ENCODE data around the gene HDAC4. TPM values are rescaled to one million over a fixed set of nuclear protein-coding genes. Genes with fewer than 3 reads are reported as not detected.

Gene HDAC4
- total and polyA plus RNA-seq, 7 donors: 7.9 to 329 (median 129) TPM

DNA sequence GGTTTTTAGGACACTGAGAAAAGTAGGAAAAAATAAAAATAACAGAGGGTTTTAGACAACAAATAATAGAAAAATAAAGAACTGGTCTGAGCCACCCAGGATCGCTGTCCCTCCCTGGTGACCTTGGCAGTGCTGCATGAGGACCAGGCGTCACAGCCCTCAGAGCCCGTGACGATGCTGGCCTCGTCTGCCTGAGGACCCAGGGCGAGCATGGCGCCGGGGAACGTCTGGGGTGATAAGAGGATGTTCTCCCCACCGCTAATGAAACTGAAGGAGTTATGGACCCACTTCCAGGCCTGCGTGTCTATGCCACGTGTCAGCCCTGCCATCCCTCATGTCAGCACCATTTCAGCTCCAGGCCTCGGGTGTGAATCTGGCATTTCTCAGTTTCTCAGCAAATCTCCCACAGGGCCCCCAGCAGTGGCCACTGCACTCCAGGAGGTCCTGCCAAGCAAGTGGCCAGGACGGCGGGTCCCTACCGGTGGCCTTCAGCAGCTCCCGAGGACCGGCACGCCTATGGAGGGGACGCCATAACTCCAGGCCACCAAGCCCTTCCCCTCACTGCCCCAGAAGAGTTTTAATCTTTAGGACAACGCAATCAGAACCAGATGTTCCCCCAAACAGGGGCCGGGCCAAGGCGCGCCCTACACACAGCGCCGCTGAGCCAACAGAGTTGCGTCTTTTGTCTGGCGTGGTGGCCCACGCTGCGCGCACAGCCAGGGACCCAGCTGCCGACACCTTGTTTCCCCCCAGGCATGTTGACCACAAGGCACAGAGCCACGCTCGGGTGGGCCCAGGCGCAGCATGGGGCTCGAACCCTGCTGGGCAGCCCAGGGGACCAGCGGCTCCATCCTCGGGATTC lies 373.2 kb downstream of the HDAC4 start:
- H3K9me3 ChIP-seq: no peaks in the 10 kb centered on the region
- H3K36me3 ChIP-seq (ENCODE audit: insufficient read depth in 1 of 2, low read depth in 1 of 2): no peaks in the 10 kb centered on the region
- H3K4me3 ChIP-seq: no peak overlapping the region
- no peak for DNase-seq
- H3K27ac ChIP-seq: no peak overlapping the region
- intact Hi-C loops (cut with DNase I): no loop called here
- 91 to 92% (median 91%) methylated on average over 38 of the region's 38 CpGs for WGBS, 3 donors
- no peaks in the 10 kb centered on the region for H3K4me1 ChIP-seq
- ATAC-seq: no peak
- peaks cover 0 to 15% (median 0%) of the 10 kb centered on the region in 3 donors for H3K27me3 ChIP-seq (ENCODE audit: insufficient read depth in 3 of 3, low read length in 2 of 3)
- TF ChIP-seq, protein P1, sequence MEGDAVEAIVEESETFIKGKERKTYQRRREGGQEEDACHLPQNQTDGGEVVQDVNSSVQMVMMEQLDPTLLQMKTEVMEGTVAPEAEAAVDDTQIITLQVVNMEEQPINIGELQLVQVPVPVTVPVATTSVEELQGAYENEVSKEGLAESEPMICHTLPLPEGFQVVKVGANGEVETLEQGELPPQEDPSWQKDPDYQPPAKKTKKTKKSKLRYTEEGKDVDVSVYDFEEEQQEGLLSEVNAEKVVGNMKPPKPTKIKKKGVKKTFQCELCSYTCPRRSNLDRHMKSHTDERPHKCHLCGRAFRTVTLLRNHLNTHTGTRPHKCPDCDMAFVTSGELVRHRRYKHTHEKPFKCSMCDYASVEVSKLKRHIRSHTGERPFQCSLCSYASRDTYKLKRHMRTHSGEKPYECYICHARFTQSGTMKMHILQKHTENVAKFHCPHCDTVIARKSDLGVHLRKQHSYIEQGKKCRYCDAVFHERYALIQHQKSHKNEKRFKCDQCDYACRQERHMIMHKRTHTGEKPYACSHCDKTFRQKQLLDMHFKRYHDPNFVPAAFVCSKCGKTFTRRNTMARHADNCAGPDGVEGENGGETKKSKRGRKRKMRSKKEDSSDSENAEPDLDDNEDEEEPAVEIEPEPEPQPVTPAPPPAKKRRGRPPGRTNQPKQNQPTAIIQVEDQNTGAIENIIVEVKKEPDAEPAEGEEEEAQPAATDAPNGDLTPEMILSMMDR (IDR thresholded peaks at IDR 0.05): no peak

DNA sequence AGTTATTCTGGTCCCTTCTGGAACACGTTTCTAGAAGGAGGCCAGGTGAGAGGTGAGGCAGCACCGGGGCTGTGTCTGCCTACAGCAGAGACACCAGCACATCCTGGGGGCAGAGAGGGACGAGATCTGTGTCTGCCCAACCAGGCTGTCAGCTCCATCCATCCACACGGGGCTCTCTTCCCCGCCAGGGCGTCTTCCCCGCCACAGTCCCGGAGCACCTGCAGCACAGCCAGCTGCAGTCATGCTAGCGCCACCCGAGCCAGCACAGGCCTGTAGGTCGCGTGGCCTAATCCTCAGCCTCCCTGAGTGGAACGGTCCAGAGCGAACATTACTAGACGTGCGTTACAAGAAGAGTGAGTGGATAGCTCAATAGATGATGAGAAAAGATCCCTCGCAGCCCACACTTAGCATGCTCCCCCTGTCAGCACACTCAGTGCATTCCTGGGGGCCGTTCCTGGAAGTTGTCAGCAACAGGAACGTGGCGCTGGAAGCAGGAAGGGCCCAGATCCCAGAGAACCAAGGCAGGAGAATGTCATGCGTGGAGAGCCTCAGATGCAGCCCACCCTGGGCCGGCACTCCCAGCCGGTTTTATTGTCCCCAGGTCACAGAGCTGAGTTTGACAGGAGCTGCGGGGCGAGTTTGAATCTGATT lies 374.0 kb downstream of the HDAC4 start:
- no peak for ATAC-seq
- no peaks in the 10 kb centered on the region for H3K4me1 ChIP-seq
- no peaks in the 10 kb centered on the region for H3K36me3 ChIP-seq (ENCODE audit: insufficient read depth in 1 of 2, low read depth in 1 of 2)
- H3K4me3 ChIP-seq: no peak overlapping the region
- DNase-seq: no peak
- intact Hi-C loops (cut with DNase I): no loop called here
- TF ChIP-seq, protein P1 (IDR thresholded peaks at IDR 0.05): no peak
- peaks cover 0 to 15% (median 0%) of the 10 kb centered on the region in 3 donors for H3K27me3 ChIP-seq (ENCODE audit: insufficient read depth in 3 of 3, low read length in 2 of 3)
- 52 to 63% (median 63%) methylated on average over 22 to 25 of the region's 25 CpGs for WGBS, 3 donors
- no peak overlapping the region for H3K27ac ChIP-seq
- H3K9me3 ChIP-seq: no peaks in the 10 kb centered on the region

DNA sequence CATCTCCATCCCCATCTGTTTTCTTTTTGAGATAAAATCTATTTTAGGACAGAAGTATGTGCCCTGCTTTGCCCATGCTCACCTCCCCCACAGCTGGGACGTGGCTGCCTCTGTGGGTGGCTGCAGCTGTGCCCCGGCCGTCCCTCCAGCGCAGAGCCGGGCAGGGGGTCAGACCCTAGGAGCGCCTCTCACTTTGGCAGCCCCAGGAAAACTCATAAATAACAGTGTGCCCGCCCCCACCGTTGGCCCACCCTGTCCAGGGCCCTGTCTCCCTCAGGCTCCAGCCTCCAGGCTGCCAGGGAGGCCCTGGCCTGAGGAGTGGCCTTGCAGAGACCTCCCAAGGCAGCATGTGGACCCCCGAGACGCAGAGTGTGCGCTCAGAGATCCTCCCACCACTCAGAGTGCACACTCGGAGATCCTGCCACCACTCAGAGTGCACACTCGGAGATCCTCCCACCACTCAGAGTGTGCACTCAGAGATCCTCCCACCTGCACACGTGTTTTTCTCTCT lies 374.8 kb downstream of the HDAC4 start:
- TF ChIP-seq, protein P1 (IDR thresholded peaks at IDR 0.05): no peak
- WGBS, 3 donors: 60 to 76% (median 64%) methylated on average over 14 of the region's 14 CpGs
- ATAC-seq: no peak
- H3K4me1 ChIP-seq: no peaks in the 10 kb centered on the region
- no peak overlapping the region for H3K27ac ChIP-seq
- no peak for DNase-seq
- no peaks in the 10 kb centered on the region for H3K36me3 ChIP-seq (ENCODE audit: insufficient read depth in 1 of 2, low read depth in 1 of 2)
- intact Hi-C loops (cut with DNase I): no loop called here
- no peak overlapping the region for H3K4me3 ChIP-seq
- H3K27me3 ChIP-seq (ENCODE audit: insufficient read depth in 3 of 3, low read length in 2 of 3): peaks cover 0 to 15% (median 3%) of the 10 kb centered on the region in 3 donors
- no peaks in the 10 kb centered on the region for H3K9me3 ChIP-seq

DNA sequence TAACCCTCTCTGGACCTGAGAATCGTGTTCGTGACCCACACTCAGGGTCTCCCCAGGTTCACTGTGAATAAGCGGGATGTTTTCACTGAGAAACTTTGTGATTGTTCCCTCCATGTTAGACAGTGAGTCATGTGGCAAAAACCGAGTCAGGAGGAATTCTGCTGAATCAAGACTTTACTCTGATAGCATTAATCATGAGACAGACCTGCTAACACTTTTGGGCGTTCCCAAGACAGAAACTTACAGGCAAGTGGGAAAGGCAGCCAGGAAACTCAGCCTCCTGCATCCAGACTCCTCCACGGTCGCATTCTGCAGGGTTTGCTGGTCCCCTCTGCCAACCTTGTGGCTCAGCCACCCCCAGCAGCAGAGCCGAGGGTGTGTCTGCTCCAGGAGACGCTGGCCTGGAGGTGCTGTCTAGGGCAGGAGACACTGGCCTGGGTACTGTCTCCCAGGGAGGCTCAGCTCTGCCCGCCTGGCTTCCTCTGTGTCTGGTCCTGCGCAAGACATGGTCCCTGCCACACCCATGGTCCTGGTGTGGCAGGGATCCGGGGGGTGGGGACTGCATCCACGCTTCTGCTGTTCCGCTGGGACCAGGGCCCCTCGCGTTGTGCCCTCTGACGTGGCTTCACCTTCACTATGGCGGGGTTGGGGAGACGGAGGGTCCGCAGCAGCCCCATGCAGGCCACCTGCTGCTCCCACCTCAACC lies 375.6 kb downstream of the HDAC4 start:
- intact Hi-C loops (cut with DNase I): no loop called here
- no peak for ATAC-seq
- H3K4me3 ChIP-seq: no peak overlapping the region
- TF ChIP-seq, protein P1 (IDR thresholded peaks at IDR 0.05): no peak
- no peak for DNase-seq
- no peaks in the 10 kb centered on the region for H3K4me1 ChIP-seq
- no peaks in the 10 kb centered on the region for H3K9me3 ChIP-seq
- H3K27me3 ChIP-seq (ENCODE audit: insufficient read depth in 3 of 3, low read length in 2 of 3): peaks cover 0 to 9% (median 5%) of the 10 kb centered on the region in 3 donors
- no peak overlapping the region for H3K27ac ChIP-seq
- H3K36me3 ChIP-seq (ENCODE audit: insufficient read depth in 1 of 2, low read depth in 1 of 2): no peaks in the 10 kb centered on the region
- WGBS, 3 donors: 77 to 83% (median 80%) methylated on average over 18 to 20 of the region's 20 CpGs

Data from psoas muscle (tissue), 8 donors.